GM12801 (cell line): ENCODE results near the gene FTSJ3.

Experiments used
- CTCF ChIP-seq: IDR thresholded peaks from one replicate; pipeline ENCODE4 v1.5.1; 2011; ENCODE audit warnings: control low read depth; ENCODE audit not compliant: insufficient read length; ENCODE audit errors: extremely low read depth

Gene FTSJ3

GRCh38 chr17:63841350-63842172 is 14.1 kb upstream of the FTSJ3 start:
- no peak for TF ChIP-seq CTCF

GRCh38 chr17:63840591-63841349 is 13.3 kb upstream of the FTSJ3 start:
- TF ChIP-seq CTCF: no peak

- TF ChIP-seq CTCF: no peak
Measured at GRCh38 chr17:63838631-63839171, 11.2 kb upstream of the FTSJ3 start.

DNA sequence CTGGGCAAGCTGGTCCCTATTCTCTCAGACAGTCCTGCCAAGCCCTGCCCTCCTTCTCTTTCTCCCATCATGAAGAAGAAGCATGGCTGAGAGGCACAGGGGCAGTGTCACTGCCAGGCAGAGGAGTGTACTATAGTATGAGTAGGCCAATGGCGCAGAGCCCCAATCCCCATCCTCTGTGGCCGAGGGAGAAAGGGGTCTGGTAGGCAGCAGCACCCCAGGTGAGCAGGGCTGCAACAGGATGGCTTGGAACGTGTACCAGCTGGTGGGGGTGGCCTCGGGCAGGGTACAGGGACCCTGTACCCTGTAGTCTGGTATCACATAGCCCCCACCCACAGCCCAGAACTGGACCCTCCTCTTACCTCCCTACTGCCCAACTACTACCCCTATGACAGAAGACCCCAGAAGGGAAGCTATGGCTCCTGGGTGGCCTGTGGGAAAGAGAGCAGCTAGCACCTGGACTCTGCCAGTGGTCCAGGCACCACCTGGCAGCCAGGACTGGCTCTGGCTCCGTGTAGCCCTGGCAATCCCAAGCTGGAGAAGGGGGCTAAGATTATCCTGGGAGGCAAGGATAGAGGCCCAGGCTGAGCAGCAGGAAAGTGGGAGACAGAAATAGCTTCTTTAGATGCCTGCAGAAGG is 10.6 kb upstream of the FTSJ3 start:
- TF ChIP-seq CTCF: no peak

- no peak for TF ChIP-seq CTCF
Measured at GRCh38 chr17:63837480-63837879, 10.0 kb upstream of the FTSJ3 start.

- no peak for TF ChIP-seq CTCF
Measured at GRCh38 chr17:63836811-63837210, 9.3 kb upstream of the FTSJ3 start.

DNA sequence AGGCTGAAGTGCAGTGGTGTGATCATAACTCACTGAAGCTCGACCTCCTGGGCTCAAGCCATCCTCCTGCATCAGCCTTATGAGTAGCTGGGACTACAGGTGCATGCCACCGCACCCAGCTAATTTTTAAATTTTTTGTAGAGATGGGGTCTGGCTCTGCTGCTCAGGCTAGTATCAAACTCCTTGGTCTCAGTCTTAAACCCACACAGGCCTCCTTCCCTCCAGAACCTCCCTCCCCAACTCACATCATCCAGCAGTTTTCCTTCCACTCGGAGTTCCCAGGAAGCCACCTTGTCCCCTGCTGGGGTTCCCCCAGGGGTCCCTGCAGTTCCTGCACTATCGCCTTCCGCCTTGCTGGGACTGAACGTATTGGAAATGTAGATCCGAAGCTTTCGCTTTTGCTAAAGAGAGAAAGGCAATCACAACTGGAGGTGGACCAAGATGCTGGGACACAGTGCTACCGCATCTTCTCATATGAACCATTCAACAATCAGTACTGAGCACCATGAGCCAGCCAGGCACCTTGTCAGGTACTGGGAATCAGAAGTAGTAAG is 7.8 kb upstream of the FTSJ3 start:
- no peak for TF ChIP-seq CTCF
